GM12878 (cell line): ENCODE data around the gene FAM200A. TPM values are rescaled to one million over a fixed set of nuclear protein-coding genes. Genes with fewer than 3 reads are reported as not detected.

Source experiments
- ATAC-seq: fragments of 200-7000 bp; cut with Tn5 transposase; 3 replicates; pipeline ENCODE4 v1.9.1; 2020; ENCODE audit warnings: mild to moderate bottlenecking, moderate library complexity
- Bru-seq: library from RNA; stranded (reverse); fragments of 400-500 nt; gene quantifications from one replicate; lab custom pipeline; 2021; lab: Mats Ljungman, UMichigan
- BruChase-seq, 2 experiments: library from RNA; stranded (reverse); fragments of 400-500 nt; gene quantifications; one replicate each; lab custom pipeline; 2021; lab: Mats Ljungman, UMichigan
- BruUV-seq: library from RNA; stranded (reverse); fragments of 400-500 nt; replicated peaks from 2 replicates; lab custom pipeline; 2021; lab: Mats Ljungman, UMichigan
- CTCF ChIA-PET: fragments of 300-600 bp; sonication (Branson Sonifier 250); formaldehyde crosslinking; extraction: SDS; loops from one replicate; lab custom pipeline; 2021; ENCODE audit warnings: inconsistent platforms; lab: Yijun Ruan, JAX
- POLR2A ChIA-PET: fragments of 350-600 bp; formaldehyde crosslinking; extraction: SDS; loops from one replicate; lab custom pipeline; 2021; ENCODE audit warnings: inconsistent platforms; lab: Charles Lee
- RAD21 ChIA-PET: fragments of 300-600 bp; sonication (Branson Sonifier 250); formaldehyde crosslinking; loops from one replicate; lab custom pipeline; 2023; ENCODE audit warnings: antibody characterized with exemption; ENCODE audit not compliant: unreplicated experiment; lab: Charles Lee
- SMC1A ChIA-PET: fragments of 300-600 bp; sonication (Branson Sonifier 250); formaldehyde crosslinking; loops from one replicate; lab custom pipeline; 2023; ENCODE audit not compliant: unreplicated experiment, uncharacterized antibody; lab: Charles Lee
- DNase-seq: peaks from one replicate; pipeline ENCODE4 v3.0.0-alpha.2; 2011; ENCODE audit warnings: low read depth, low spot score
- FAIRE-seq: peaks from 3 replicates; lab custom pipeline; 2011; peaks lifted over from hg19 to GRCh38; lab: Jason Lieb, UNC
- H2AFZ ChIP-seq: 2 replicates; pipeline ENCODE4 v1.6.0; 2011; ENCODE audit warnings: low read depth, low read length, control low read depth; ENCODE audit not compliant: control insufficient read depth
- H3K27ac ChIP-seq: 2 replicates; pipeline ENCODE4 v1.5.1; 2011; ENCODE audit warnings: control low read depth; ENCODE audit not compliant: control insufficient read depth, insufficient read depth
- H3K27me3 ChIP-seq, 2 experiments: replicated peaks in 1 of 2; 2 replicates each; pipeline versions ENCODE4 v1.6.0 to v1.6.1; 2011; ENCODE audit warnings: low read length in 1 of 2; ENCODE audit not compliant: control insufficient read depth in 2 of 2, insufficient read depth in 2 of 2
- H3K36me3 ChIP-seq, 2 experiments: 2 replicates each; pipeline ENCODE4 v1.5.1; 2011; ENCODE audit warnings: low read length in 1 of 2; ENCODE audit not compliant: control insufficient read depth in 2 of 2, insufficient read depth in 2 of 2
- H3K4me1 ChIP-seq: 2 replicates; pipeline ENCODE4 v1.6.1; 2011; ENCODE audit warnings: mild to moderate bottlenecking, low read length, moderate library complexity, mixed read lengths; ENCODE audit not compliant: control insufficient read depth, insufficient read depth
- H3K4me2 ChIP-seq: 2 replicates; pipeline ENCODE4 v1.6.0; 2011; ENCODE audit warnings: control low read depth; ENCODE audit not compliant: control insufficient read depth, insufficient read depth
- H3K4me3 ChIP-seq: fragments of 200-600 bp; sonication (generic); 2 replicates; pipeline ENCODE4 v1.5.1; 2016
- H3K79me2 ChIP-seq: 2 replicates; pipeline ENCODE4 v1.6.0; 2011; ENCODE audit warnings: low read length; ENCODE audit not compliant: control insufficient read depth, insufficient read depth
- H3K9ac ChIP-seq: 2 replicates; pipeline ENCODE4 v1.8.0; 2011; ENCODE audit warnings: low read length, control low read depth, mixed read lengths; ENCODE audit not compliant: control insufficient read depth, insufficient read depth
- H3K9me3 ChIP-seq: replicated peaks from 3 replicates; pipeline ENCODE4 v1.5.1; 2011; ENCODE audit warnings: mild to moderate bottlenecking, low read length; ENCODE audit not compliant: control insufficient read depth, insufficient read depth
- H4K20me1 ChIP-seq: 2 replicates; pipeline ENCODE4 v1.6.0; 2011; ENCODE audit not compliant: control insufficient read depth, insufficient read depth
- PML ChIP-seq: IDR thresholded peaks from 2 replicates; pipeline ENCODE4 v1.6.1; 2012; ENCODE audit warnings: low read length, inconsistent platforms
- SMC3 ChIP-seq: IDR thresholded peaks from 2 replicates; pipeline ENCODE4 v1.6.1; 2011; ENCODE audit warnings: low read length, improper control_type of control experiment, borderline replicate concordance
- ZNF217 ChIP-seq: fragments of 450-650 bp; IDR thresholded peaks from 2 replicates; pipeline ENCODE4 v1.6.1; 2017; ENCODE audit warnings: antibody characterized with exemption, mild to moderate bottlenecking
- WGBS: methylation state at CpG from one replicate; pipeline ENCODE4 v1.1.6; 2016; ENCODE audit warnings: low lambda C conversion rate; ENCODE audit not compliant: insufficient replicate concordance, insufficient coverage; ENCODE audit errors: missing lambda C conversion rate; 5-methylcytosine and 5-hydroxymethylcytosine counted together
- in situ Hi-C: fragments of 300-500 bp; cut with MboI; formaldehyde crosslinking; loops from 9 replicates; pipeline ENCODE4 v1.14.3; 2018; ENCODE audit warnings: mixed read lengths
- intact Hi-C: fragments of 100-400 bp; cut with micrococcal nuclease; formaldehyde crosslinking; loops from one replicate; pipeline ENCODE4 v1.14.2; 2022; ENCODE audit not compliant: unreplicated experiment
- long read RNA-seq, 2 experiments: library from polyadenylated mRNA; unstranded; transcript quantifications; one replicate each; pipeline ENCODE4 v2.0.0, GENCODE V29; 2019 to 2020
- polyA minus RNA-seq, 3 experiments: library from RNA; depleted of rRNA, polyadenylated mRNA; stranded (reverse); fragments of >200 nt; gene quantifications; 2 replicates each; pipeline ENCODE4 v1.2.3, GENCODE V29; 2011
- polyA plus RNA-seq, 11 experiments: library from polyadenylated mRNA; depleted of rRNA in 4 of 11; unstranded in 6 of 11; stranded (reverse) in 5 of 11; fragments of >200 nt; fragmentation: Nextera tagmentation in 4 of 11; fragmentation: Illumina TruSeq in 1 of 11; extraction: Ambion mirVana in 4 of 11; extraction: Trizol in 1 of 11; gene quantifications; 1 replicate in 1 of 11; 2 replicates in 10 of 11; pipeline versions ENCODE4 v1.2.1 to v1.2.3, GENCODE V29; 2011 to 2016; ENCODE audit warnings: inconsistent platforms in 2 of 11, missing spikeins in 2 of 11, low read depth in 1 of 11
- total RNA-seq, 4 experiments: library from RNA; depleted of rRNA in 3 of 4; stranded (reverse); fragments of >200 nt in 3 of 4; fragmentation: Illumina TruSeq in 1 of 4; extraction: Trizol in 1 of 4; gene quantifications; 2 replicates each; pipeline versions ENCODE4 v1.2.1 to v1.2.3, GENCODE V29; 2013 to 2021
- TF ChIP-seq, protein P1 (sequence below): fragments of 450-650 bp; IDR thresholded peaks from 2 replicates; pipeline ENCODE4 v1.6.1; 2018; ENCODE audit warnings: mild to moderate bottlenecking, low read depth, moderate library complexity; ENCODE audit not compliant: partially characterized antibody
- TF ChIP-seq, protein P2 (sequence below): fragments of 450-650 bp; IDR thresholded peaks from 2 replicates; pipeline ENCODE4 v1.6.1; 2017; ENCODE audit warnings: borderline replicate concordance
- TF ChIP-seq, protein P3 (sequence below): fragments of 450-650 bp; IDR thresholded peaks from 2 replicates; pipeline ENCODE4 v1.6.1; 2017; ENCODE audit warnings: mild to moderate bottlenecking, moderate library complexity
- TF ChIP-seq, protein P4 (sequence below): IDR thresholded peaks from 2 replicates; pipeline ENCODE4 v1.6.1; 2012; ENCODE audit warnings: low read depth, low read length, improper control_type of control experiment

Gene FAM200A
- total RNA-seq (2013; cell fraction: nucleolus; rRNA removed): 14.0 and 14.3 TPM in 2 replicates
- total RNA-seq (2014; rRNA removed): 5.6 and 7.6 TPM in 2 replicates
- total RNA-seq (2014; rRNA removed; fragmentation: Illumina TruSeq; extraction: Trizol): 7.6 and 8.0 TPM in 2 replicates
- 4.0 and 4.1 TPM in 2 replicates for total RNA-seq (2021)
- 1.8 TPM for polyA plus RNA-seq (2011; ENCODE audit: low read depth)
- 7.6 and 11.4 TPM in 2 replicates for polyA plus RNA-seq (2011; rRNA removed)
- 3.9 and 4.2 TPM in 2 replicates for polyA plus RNA-seq (2011; cell fraction: cytosol; rRNA removed)
- polyA plus RNA-seq (2011; cell fraction: nucleus; rRNA removed): 2.1 and 2.4 TPM in 2 replicates
- 2.3 and 4.2 TPM in 2 replicates for polyA plus RNA-seq (2012)
- polyA plus RNA-seq (2014; fragmentation: Illumina TruSeq; extraction: Trizol): 7.4 and 9.6 TPM in 2 replicates
- polyA plus RNA-seq (2014; fragmentation: Nextera tagmentation; extraction: Ambion mirVana): 1 to 10 TPM; 2.7 to 3.1 TPM
- polyA plus RNA-seq (2014; rRNA removed): 4.8 and 6.4 TPM in 2 replicates
- 1 to 10 TPM; 6.6 to 9.0 TPM for polyA plus RNA-seq (2016; fragmentation: Nextera tagmentation; extraction: Ambion mirVana)
- 2.7 and 3.1 TPM in 2 replicates for polyA minus RNA-seq (2011; rRNA and poly(A)+ RNA removed)
- polyA minus RNA-seq (2011; cell fraction: cytosol; rRNA and poly(A)+ RNA removed): 2.5 TPM in 2 replicates
- polyA minus RNA-seq (2011; cell fraction: nucleus; rRNA and poly(A)+ RNA removed): 3.7 and 5.5 TPM in 2 replicates
- percentile 74 among the genes with signal in this experiment for Bru-seq, nascent RNA
- BruChase-seq, experiment 1, labeled RNA remaining after a 6-hour chase: percentile 54 among the genes with signal in this experiment
- BruChase-seq, experiment 2, labeled RNA remaining after a 2-hour chase: percentile 66 among the genes with signal in this experiment
- long read RNA-seq, experiment 1, partial matches to known transcripts: 0 of 3 reads
- long read RNA-seq, experiment 1, other reads (novel, unspliced or antisense): 1 of 3 reads
- long read RNA-seq, experiment 2, transcript FAM200A-202 (2 exons, 2,480 nt): major isoform, 29 of 35 reads
- long read RNA-seq, experiment 2, partial matches to known transcripts: 1 of 35 reads
- long read RNA-seq, experiment 2, other reads (novel, unspliced or antisense): 5 of 35 reads

DNA sequence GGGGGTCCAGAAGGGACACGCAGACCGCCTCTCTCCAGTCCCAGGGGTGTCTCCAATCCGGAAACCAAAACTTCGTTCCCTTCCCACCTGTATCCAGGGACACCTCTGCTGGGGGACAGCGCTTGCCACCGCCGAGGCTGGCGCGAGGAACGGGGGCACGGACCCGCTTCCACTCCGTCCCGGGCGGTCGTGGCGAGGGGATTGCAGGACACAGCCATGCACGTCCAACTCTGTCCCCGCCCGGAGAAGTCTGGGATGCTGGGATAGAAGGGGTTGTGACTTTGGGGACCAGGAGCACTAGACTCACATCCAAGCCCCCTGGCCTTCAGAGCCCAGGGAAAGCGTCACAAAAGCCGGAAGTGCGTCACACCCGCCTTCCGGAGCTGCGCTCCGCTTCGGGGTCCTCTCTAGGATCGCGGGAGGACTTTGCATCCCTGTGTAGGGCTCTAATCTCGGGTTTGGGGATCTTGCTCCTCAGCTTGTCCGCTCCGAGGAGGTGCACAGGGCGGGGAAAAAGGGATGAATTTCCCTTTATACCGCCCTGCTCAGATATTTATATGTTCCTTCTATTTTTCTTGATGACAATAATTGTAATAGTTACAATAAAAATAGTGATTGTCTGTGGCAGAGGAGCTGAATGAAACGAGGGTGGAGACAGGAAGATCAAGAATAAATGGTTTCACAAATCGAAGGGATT is at the start of gene FAM200A:
FAM200A (minus strand) TSS at position 348 of the 697 bp plus-strand sequence. CDS start 3,707 bp downstream, outside the sequence.
- FAIRE-seq (peak; percentile 98), ATAC-seq (peak; percentile 100), DNase-seq (peak; percentile 49)
- BruUV-seq: no TSS peak
- SMC1A ChIA-PET: interaction anchor here (0.7 kb wide), 1 partner anchor 162 kb away, joined by 3 read pairs; no protein-coding TSS in a partner anchor
- intact Hi-C loops: loop anchor here (2.0 kb wide), 1 partner anchor 47 kb away; the partner anchor contains the start of gene ZKSCAN5
- RAD21 ChIA-PET: interaction anchor here (0.6 kb wide), 1 partner anchor 62 kb away, joined by 3 read pairs; no protein-coding TSS in a partner anchor
- in situ Hi-C loops: no loop called here
- Histone ChIP-seq H3K9me3 (no peaks in the 10 kb centered on the region; the same call in 2 of the 3 replicates), H3K27me3 (no peaks in the 10 kb centered on the region), H3K4me2 (peak within 1 kb of the TSS; percentile 81), H3K27ac (peak within 1 kb of the TSS; percentile 93), H2AFZ (peak within 1 kb of the TSS; percentile 84), H3K4me1 (0 out of 2 replicates have a peak, but pooled peaks cover 3% of the 10 kb centered on the region), H3K79me2 (peaks cover 17% of the 10 kb centered on the region), H3K4me3 (peak within 1 kb of the TSS; percentile 95), H3K36me3 (peaks cover 0 to 10% of the 10 kb centered on the region in 2 experiments; a peak in 2 of 4 replicates), H3K9ac (peak within 1 kb of the TSS; percentile 97), H4K20me1 (no peaks in the 10 kb centered on the region)
- CTCF ChIA-PET: interaction anchor here (0.6 kb wide), 2 partner anchors 149 to 300 kb away, joined by 3 to 4 read pairs; no protein-coding TSS in a partner anchor
- POLR2A ChIA-PET: interaction anchor here (0.6 to 1.2 kb wide), 9 partner anchors 10 to 790 kb away, joined by 3 to 7 read pairs (median 3); partner anchors contain the start of genes TRIM4, ZKSCAN5, ZNF394 and ZSCAN25
- WGBS: under 1% methylated on average over 36 of the region's 37 CpGs
- no peak for TF ChIP-seq SMC3
- no peak for TF ChIP-seq ZNF217
- TF ChIP-seq, protein P1, sequence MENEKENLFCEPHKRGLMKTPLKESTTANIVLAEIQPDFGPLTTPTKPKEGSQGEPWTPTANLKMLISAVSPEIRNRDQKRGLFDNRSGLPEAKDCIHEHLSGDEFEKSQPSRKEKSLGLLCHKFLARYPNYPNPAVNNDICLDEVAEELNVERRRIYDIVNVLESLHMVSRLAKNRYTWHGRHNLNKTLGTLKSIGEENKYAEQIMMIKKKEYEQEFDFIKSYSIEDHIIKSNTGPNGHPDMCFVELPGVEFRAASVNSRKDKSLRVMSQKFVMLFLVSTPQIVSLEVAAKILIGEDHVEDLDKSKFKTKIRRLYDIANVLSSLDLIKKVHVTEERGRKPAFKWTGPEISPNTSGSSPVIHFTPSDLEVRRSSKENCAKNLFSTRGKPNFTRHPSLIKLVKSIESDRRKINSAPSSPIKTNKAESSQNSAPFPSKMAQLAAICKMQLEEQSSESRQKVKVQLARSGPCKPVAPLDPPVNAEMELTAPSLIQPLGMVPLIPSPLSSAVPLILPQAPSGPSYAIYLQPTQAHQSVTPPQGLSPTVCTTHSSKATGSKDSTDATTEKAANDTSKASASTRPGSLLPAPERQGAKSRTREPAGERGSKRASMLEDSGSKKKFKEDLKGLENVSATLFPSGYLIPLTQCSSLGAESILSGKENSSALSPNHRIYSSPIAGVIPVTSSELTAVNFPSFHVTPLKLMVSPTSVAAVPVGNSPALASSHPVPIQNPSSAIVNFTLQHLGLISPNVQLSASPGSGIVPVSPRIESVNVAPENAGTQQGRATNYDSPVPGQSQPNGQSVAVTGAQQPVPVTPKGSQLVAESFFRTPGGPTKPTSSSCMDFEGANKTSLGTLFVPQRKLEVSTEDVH: peak; percentile 88
- TF ChIP-seq, protein P2, sequence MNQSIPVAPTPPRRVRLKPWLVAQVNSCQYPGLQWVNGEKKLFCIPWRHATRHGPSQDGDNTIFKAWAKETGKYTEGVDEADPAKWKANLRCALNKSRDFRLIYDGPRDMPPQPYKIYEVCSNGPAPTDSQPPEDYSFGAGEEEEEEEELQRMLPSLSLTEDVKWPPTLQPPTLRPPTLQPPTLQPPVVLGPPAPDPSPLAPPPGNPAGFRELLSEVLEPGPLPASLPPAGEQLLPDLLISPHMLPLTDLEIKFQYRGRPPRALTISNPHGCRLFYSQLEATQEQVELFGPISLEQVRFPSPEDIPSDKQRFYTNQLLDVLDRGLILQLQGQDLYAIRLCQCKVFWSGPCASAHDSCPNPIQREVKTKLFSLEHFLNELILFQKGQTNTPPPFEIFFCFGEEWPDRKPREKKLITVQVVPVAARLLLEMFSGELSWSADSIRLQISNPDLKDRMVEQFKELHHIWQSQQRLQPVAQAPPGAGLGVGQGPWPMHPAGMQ: no peak
- TF ChIP-seq, protein P3, sequence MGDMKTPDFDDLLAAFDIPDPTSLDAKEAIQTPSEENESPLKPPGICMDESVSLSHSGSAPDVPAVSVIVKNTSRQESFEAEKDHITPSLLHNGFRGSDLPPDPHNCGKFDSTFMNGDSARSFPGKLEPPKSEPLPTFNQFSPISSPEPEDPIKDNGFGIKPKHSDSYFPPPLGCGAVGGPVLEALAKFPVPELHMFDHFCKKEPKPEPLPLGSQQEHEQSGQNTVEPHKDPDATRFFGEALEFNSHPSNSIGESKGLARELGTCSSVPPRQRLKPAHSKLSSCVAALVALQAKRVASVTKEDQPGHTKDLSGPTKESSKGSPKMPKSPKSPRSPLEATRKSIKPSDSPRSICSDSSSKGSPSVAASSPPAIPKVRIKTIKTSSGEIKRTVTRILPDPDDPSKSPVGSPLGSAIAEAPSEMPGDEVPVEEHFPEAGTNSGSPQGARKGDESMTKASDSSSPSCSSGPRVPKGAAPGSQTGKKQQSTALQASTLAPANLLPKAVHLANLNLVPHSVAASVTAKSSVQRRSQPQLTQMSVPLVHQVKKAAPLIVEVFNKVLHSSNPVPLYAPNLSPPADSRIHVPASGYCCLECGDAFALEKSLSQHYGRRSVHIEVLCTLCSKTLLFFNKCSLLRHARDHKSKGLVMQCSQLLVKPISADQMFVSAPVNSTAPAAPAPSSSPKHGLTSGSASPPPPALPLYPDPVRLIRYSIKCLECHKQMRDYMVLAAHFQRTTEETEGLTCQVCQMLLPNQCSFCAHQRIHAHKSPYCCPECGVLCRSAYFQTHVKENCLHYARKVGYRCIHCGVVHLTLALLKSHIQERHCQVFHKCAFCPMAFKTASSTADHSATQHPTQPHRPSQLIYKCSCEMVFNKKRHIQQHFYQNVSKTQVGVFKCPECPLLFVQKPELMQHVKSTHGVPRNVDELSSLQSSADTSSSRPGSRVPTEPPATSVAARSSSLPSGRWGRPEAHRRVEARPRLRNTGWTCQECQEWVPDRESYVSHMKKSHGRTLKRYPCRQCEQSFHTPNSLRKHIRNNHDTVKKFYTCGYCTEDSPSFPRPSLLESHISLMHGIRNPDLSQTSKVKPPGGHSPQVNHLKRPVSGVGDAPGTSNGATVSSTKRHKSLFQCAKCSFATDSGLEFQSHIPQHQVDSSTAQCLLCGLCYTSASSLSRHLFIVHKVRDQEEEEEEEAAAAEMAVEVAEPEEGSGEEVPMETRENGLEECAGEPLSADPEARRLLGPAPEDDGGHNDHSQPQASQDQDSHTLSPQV: no peak
- TF ChIP-seq, protein P4, sequence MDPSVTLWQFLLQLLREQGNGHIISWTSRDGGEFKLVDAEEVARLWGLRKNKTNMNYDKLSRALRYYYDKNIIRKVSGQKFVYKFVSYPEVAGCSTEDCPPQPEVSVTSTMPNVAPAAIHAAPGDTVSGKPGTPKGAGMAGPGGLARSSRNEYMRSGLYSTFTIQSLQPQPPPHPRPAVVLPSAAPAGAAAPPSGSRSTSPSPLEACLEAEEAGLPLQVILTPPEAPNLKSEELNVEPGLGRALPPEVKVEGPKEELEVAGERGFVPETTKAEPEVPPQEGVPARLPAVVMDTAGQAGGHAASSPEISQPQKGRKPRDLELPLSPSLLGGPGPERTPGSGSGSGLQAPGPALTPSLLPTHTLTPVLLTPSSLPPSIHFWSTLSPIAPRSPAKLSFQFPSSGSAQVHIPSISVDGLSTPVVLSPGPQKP: peak; percentile 80; the same call in 1 of the 2 replicates
- TF ChIP-seq PML: peak; percentile 93
